NB4 (cell line): Measurements from ENCODE around the gene E2F6.
A peak's percentile ranks its signal among the peaks of the same experiment; 100 is the strongest.
"Not testable (repeated sequence)": the region's sequence is repeated elsewhere in the genome, so short reads cannot be mapped to it uniquely, and the experiment has no call there.

Source experiments
- DNase-seq: peaks from one replicate; pipeline ENCODE4 v3.0.0; 2010; ENCODE audit warnings: low read depth
- H3K4me3 ChIP-seq: one replicate; pipeline ENCODE4 v1.5.1; 2011; ENCODE audit warnings: mild to moderate bottlenecking, low read depth, low read length, moderate library complexity
- CTCF ChIP-seq: IDR thresholded peaks from one replicate; pipeline ENCODE4 v1.5.1; 2012; ENCODE audit warnings: low read depth, low read length
- MAX ChIP-seq: IDR thresholded peaks from 2 replicates; pipeline ENCODE4 v1.6.1; 2011; ENCODE audit warnings: low read depth, low read length
- MYC ChIP-seq: IDR thresholded peaks from 2 replicates; pipeline ENCODE4 v1.6.1; 2011; ENCODE audit warnings: low read depth, low read length
- POLR2A ChIP-seq: IDR thresholded peaks from 2 replicates; pipeline ENCODE4 v1.6.1; 2011; ENCODE audit warnings: mild to moderate bottlenecking; ENCODE audit not compliant: insufficient read length; ENCODE audit errors: extremely low read depth

The E2F6 gene

GRCh38 chr2:11409572-11409959 is 56.4 kb downstream of the E2F6 start:
- TF ChIP-seq POLR2A = no peak
- TF ChIP-seq MYC = no peak
- no peak for TF ChIP-seq MAX
- no peak for TF ChIP-seq CTCF
- no peak overlapping the region for H3K4me3 ChIP-seq
- no peak for DNase-seq

GRCh38 chr2:11408959-11409571 is 56.9 kb downstream of the E2F6 start:
- DNase-seq = no peak
- no peak for TF ChIP-seq POLR2A
- TF ChIP-seq CTCF = no peak
- no peak for TF ChIP-seq MAX
- no peak for TF ChIP-seq MYC
- no peak overlapping the region for H3K4me3 ChIP-seq

- no peak for DNase-seq
- no peak overlapping the region for H3K4me3 ChIP-seq
- TF ChIP-seq POLR2A = no peak
- TF ChIP-seq MYC = no peak
- no peak for TF ChIP-seq CTCF
- TF ChIP-seq MAX = no peak
Observed at GRCh38 chr2:11407413-11407812, 58.5 kb downstream of the E2F6 start.

- TF ChIP-seq MYC (no peak), POLR2A (no peak), MAX (no peak), CTCF (no peak)
- no peak overlapping the region for H3K4me3 ChIP-seq
- peak; percentile 15 for DNase-seq
Observed at GRCh38 chr2:11406958-11407381, 59.0 kb downstream of the E2F6 start.

- DNase-seq = no peak
- TF ChIP-seq MYC = no peak
- no peak overlapping the region for H3K4me3 ChIP-seq
Observed at GRCh38 chr2:11406267-11406957, 59.5 kb downstream of the E2F6 start.

GRCh38 chr2:11405599-11406266 is 60.2 kb downstream of the E2F6 start:
- no peak for TF ChIP-seq MAX
- TF ChIP-seq MYC = no peak
- no peak for TF ChIP-seq CTCF
- TF ChIP-seq POLR2A = no peak

GRCh38 chr2:11405074-11405406 is 60.9 kb downstream of the E2F6 start:
- not testable (repeated sequence) for DNase-seq, H3K4me3 ChIP-seq

More at GRCh38 chr2:11405599-11406266, 60.2 kb downstream of the E2F6 start:
- DNase-seq = no peak
- no peak overlapping the region for H3K4me3 ChIP-seq
